ENCODE measurements around the gene MAGEB3. TPM values are rescaled to one million over a fixed set of nuclear protein-coding genes. Genes with fewer than 3 reads are reported as not detected.

The MAGEB3 gene
- polyA plus RNA-seq, 1 of the 3 experiments (the other 2 are of a cell fraction), result not detected

GRCh38 chrX:30280428-30280827 is 50.0 kb downstream of the MAGEB3 start:
- Histone ChIP-seq H3K9me3 (no peaks in the 10 kb centered on the region), H4K20me1 (ENCODE audit: insufficient read depth) (no peaks in the 10 kb centered on the region), H3K9me2 (no peaks in the 10 kb centered on the region), H3K79me2 (ENCODE audit: insufficient read depth) (no peaks in the 10 kb centered on the region), H3K4me2 (no peak overlapping the region), H3K9ac (no peak overlapping the region), H3K4me3 (ENCODE audit: low read depth in 2 of 2, low read length in 1 of 2) (no peak overlapping the region), H3F3A (replicated peaks; ENCODE audit: insufficient read depth) (peaks cover 14% of the 10 kb centered on the region), H3K4me1 (ENCODE audit: control insufficient read depth in 1 of 2, insufficient read depth in 2 of 2, low read depth in 1 of 2, low read length in 1 of 2) (peaks cover 0 to 9% of the 10 kb centered on the region in 2 experiments; a peak in 2 of 4 replicates), H3K27ac (ENCODE audit: low read depth in 2 of 2, low read length in 1 of 2) (no peak overlapping the region), H3K27me3 (ENCODE audit: insufficient read depth) (no peaks in the 10 kb centered on the region), H2AFZ (ENCODE audit: low read depth) (no peak overlapping the region), H3K36me3 (replicated peaks in 1 of 2; ENCODE audit: control insufficient read depth in 1 of 2, insufficient read depth in 2 of 2, low read length in 1 of 2) (no peaks in the 10 kb centered on the region)
- no peak for DNase-seq
- no peak for TF ChIP-seq NRF1 (IDR thresholded peaks at IDR 0.05; ENCODE audit: low read depth, low read length)
- TF ChIP-seq MXI1 (IDR thresholded peaks at IDR 0.05; ENCODE audit: low read depth, low read length), result no peak
- TF ChIP-seq FOSL2 (IDR thresholded peaks at IDR 0.05; ENCODE audit: borderline replicate concordance, low read depth), result no peak
- no peak for TF ChIP-seq RXRA (IDR thresholded peaks at IDR 0.05; ENCODE audit: borderline replicate concordance, low read depth)
- TF ChIP-seq POLR2AphosphoS5 (IDR thresholded peaks at IDR 0.05; ENCODE audit: low read depth, low read length), result no peak
- no peak for TF ChIP-seq USF1 (IDR thresholded peaks at IDR 0.05; ENCODE audit: borderline replicate concordance, low read depth)
- POLR2A ChIA-PET, result no interaction called here
- CTCF ChIA-PET, result no interaction called here
- 75% methylated on average over 1 of the region's 1 CpG for WGBS (ENCODE audit: low lambda C conversion rate)

GRCh38 chrX:30282527-30282926 is 52.1 kb downstream of the MAGEB3 start:
- ChIA-PET POLR2A (no interaction called here), CTCF (no interaction called here)
- H3K4me1 ChIP-seq (ENCODE audit: control insufficient read depth in 1 of 2, insufficient read depth in 2 of 2, low read depth in 1 of 2, low read length in 1 of 2), result peaks cover 0 to 9% of the 10 kb centered on the region in 2 experiments; a peak in 2 of 4 replicates
- H3K27me3 ChIP-seq (ENCODE audit: insufficient read depth), result no peaks in the 10 kb centered on the region
- H3K9ac ChIP-seq, result no peak overlapping the region
- H3K9me2 ChIP-seq, result no peaks in the 10 kb centered on the region
- peak overlapping the region in 1 of 2 experiments; percentile 97; a peak in 2 of 4 replicates for H3K27ac ChIP-seq (ENCODE audit: low read depth in 2 of 2, low read length in 1 of 2)
- no peaks in the 10 kb centered on the region for H3K79me2 ChIP-seq (ENCODE audit: insufficient read depth)
- no peaks in the 10 kb centered on the region for H3K9me3 ChIP-seq
- no peaks in the 10 kb centered on the region for H4K20me1 ChIP-seq (ENCODE audit: insufficient read depth)
- DNase-seq, result no peak
- no peak overlapping the region for H3K4me3 ChIP-seq (ENCODE audit: low read depth in 2 of 2, low read length in 1 of 2)
- TF ChIP-seq RAD21 (IDR thresholded peaks at IDR 0.05; ENCODE audit: low read length) (no peak), USF1 (IDR thresholded peaks at IDR 0.05; ENCODE audit: borderline replicate concordance, low read depth) (no peak), CHD2 (IDR thresholded peaks at IDR 0.05; ENCODE audit: low read length, partially characterized antibody) (no peak), RFX5 (IDR thresholded peaks at IDR 0.05; ENCODE audit: low read length) (no peak), EZH2phosphoT487 (IDR thresholded peaks at IDR 0.05; ENCODE audit: borderline replicate concordance, low read depth) (no peak), POLR2AphosphoS5 (IDR thresholded peaks at IDR 0.05; ENCODE audit: low read depth, low read length) (no peak), FOXM1 (IDR thresholded peaks at IDR 0.05; ENCODE audit: low read depth) (no peak), TEAD4 (IDR thresholded peaks at IDR 0.05; ENCODE audit: borderline replicate concordance, insufficient read depth) (no peak), JUND (IDR thresholded peaks at IDR 0.05) (no peak), TAF1 (IDR thresholded peaks at IDR 0.05; ENCODE audit: borderline replicate concordance, low read depth, low read length) (no peak), FOSL2 (IDR thresholded peaks at IDR 0.05; ENCODE audit: borderline replicate concordance, low read depth) (no peak), GABPA (IDR thresholded peaks at IDR 0.05; ENCODE audit: low read depth) (no peak), MXI1 (IDR thresholded peaks at IDR 0.05; ENCODE audit: low read depth, low read length) (no peak)
- H3K4me2 ChIP-seq, result peak overlapping the region; percentile 35; the same call in 1 of the 2 replicates
- H2AFZ ChIP-seq (ENCODE audit: low read depth), result peak overlapping the region; percentile 1; the same call in 1 of the 2 replicates
- H3F3A ChIP-seq (replicated peaks; ENCODE audit: insufficient read depth), result peaks cover 14% of the 10 kb centered on the region
- no peaks in the 10 kb centered on the region for H3K36me3 ChIP-seq (replicated peaks in 1 of 2; ENCODE audit: control insufficient read depth in 1 of 2, insufficient read depth in 2 of 2, low read length in 1 of 2)
